GM12891 (cell line): ENCODE data around the gene C1orf216.

ENCODE experiments used
- POLR2A ChIP-seq: IDR thresholded peaks from 2 replicates; pipeline ENCODE4 v1.6.1; 2011; ENCODE audit warnings: low read depth, low read length, control low read depth
- POLR2AphosphoS5 ChIP-seq: IDR thresholded peaks from 2 replicates; pipeline ENCODE4 v1.6.1; 2011; ENCODE audit warnings: low read depth, low read length, control low read depth
- TAF1 ChIP-seq: IDR thresholded peaks from 2 replicates; pipeline ENCODE4 v1.6.1; 2011; ENCODE audit warnings: low read depth, low read length, control low read depth

DNA sequence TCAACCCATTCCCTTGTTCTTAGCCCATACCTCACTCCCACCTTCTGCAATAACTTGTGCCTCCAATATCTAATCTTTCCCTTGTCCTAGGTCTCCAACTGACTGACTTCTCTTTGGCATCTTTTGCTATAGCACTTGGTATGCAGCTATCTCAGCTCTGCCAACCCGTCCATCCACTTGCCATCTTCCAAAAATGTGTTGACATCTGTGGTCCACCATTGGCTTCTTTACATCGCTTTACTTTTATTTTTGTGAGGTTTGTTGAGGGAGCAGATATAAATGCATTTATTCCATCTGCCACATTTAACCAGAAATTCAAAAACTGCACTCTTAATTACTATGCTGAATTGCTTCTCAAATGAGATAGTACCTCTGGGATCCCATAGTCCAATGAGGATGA, 52.5 kb downstream of the C1orf216 start:
- TF ChIP-seq POLR2A, result no peak
- TF ChIP-seq POLR2AphosphoS5, result no peak
- TF ChIP-seq TAF1, result no peak
